H1 (cell line): ENCODE data around the gene ETF1. TPM values are rescaled to one million over a fixed set of nuclear protein-coding genes. Genes with fewer than 3 reads are reported as not detected.

Source experiments
- CTCF ChIA-PET: fragments of 300-600 bp; sonication (Branson Sonifier 250); formaldehyde crosslinking; loops from one replicate; lab custom pipeline; 2021; ENCODE audit not compliant: partially characterized antibody; lab: Charles Lee
- POLR2A ChIA-PET: fragments of 300-600 bp; sonication (Branson Sonifier 250); formaldehyde crosslinking; loops from one replicate; lab custom pipeline; 2021; ENCODE audit warnings: inconsistent platforms; ENCODE audit not compliant: partially characterized antibody; lab: Charles Lee
- DNase-seq, 2 experiments: peaks; one replicate each; pipeline versions ENCODE4 v3.0.0 to v3.0.0-alpha.2; 2010 to 2022; ENCODE audit warnings: low spot score in 2 of 2, low read depth in 1 of 2, mixed read lengths in 1 of 2
- FAIRE-seq: peaks from 2 replicates; lab custom pipeline; 2011; peaks lifted over from hg19 to GRCh38; lab: Jason Lieb, UNC
- H2AFZ ChIP-seq: 2 replicates; pipeline ENCODE4 v1.8.1; 2012; ENCODE audit warnings: low read length, inconsistent platforms
- H2AK5ac ChIP-seq: 2 replicates; pipeline ENCODE4 v1.6.1; 2013; ENCODE audit warnings: low read depth, low read length
- H2BK120ac ChIP-seq: replicated peaks from 2 replicates; pipeline ENCODE3; 2013; ENCODE audit warnings: low read depth, low read length, inconsistent platforms
- H2BK12ac ChIP-seq: 2 replicates; pipeline ENCODE4 v1.6.1; 2013; ENCODE audit warnings: low read depth, low read length
- H2BK15ac ChIP-seq: 2 replicates; pipeline ENCODE4 v1.6.1; 2013; ENCODE audit warnings: low read length
- H2BK20ac ChIP-seq: 2 replicates; pipeline ENCODE4 v1.6.1; 2013; ENCODE audit warnings: low read length
- H2BK5ac ChIP-seq: 2 replicates; pipeline ENCODE4 v1.6.1; 2013; ENCODE audit warnings: low read depth, low read length
- H3K14ac ChIP-seq: 2 replicates; pipeline ENCODE4 v1.6.1; 2013; ENCODE audit warnings: inconsistent platforms; ENCODE audit not compliant: insufficient read length
- H3K18ac ChIP-seq: 2 replicates; pipeline ENCODE4 v1.6.1; 2013; ENCODE audit warnings: low read length; ENCODE audit errors: extremely low read depth
- H3K23ac ChIP-seq: 2 replicates; pipeline ENCODE4 v1.6.1; 2013; ENCODE audit warnings: inconsistent platforms; ENCODE audit not compliant: insufficient read length
- H3K23me2 ChIP-seq: 2 replicates; pipeline ENCODE4 v1.6.1; 2013; ENCODE audit warnings: low read depth, low read length
- H3K27ac ChIP-seq: 2 replicates; pipeline ENCODE4 v1.6.1; 2011; ENCODE audit warnings: low read depth, low read length, inconsistent platforms
- H3K27me3 ChIP-seq, 4 experiments: replicated peaks in 1 of 4; 1 replicate in 1 of 4; 2 replicates in 3 of 4; pipeline versions ENCODE4 v1.6.1 to v1.8.1; 2011 to 2013; ENCODE audit warnings: low read length in 3 of 4, mild to moderate bottlenecking in 3 of 4, inconsistent platforms in 2 of 4, mixed read lengths in 2 of 4, moderate library complexity in 1 of 4; ENCODE audit not compliant: control insufficient read depth in 3 of 4, insufficient read depth in 3 of 4; ENCODE audit errors: extremely low read depth in 1 of 4
- H3K36me3 ChIP-seq, 4 experiments: 2 replicates each; pipeline versions ENCODE4 v1.6.1 to v1.8.1; 2011 to 2013; ENCODE audit warnings: mild to moderate bottlenecking in 4 of 4, low read length in 3 of 4, moderate library complexity in 2 of 4, control low read depth in 1 of 4, inconsistent platforms in 1 of 4; ENCODE audit not compliant: insufficient read depth in 4 of 4, control insufficient read depth in 2 of 4
- H3K4ac ChIP-seq: replicated peaks from 2 replicates; pipeline ENCODE3; 2013; ENCODE audit warnings: low read length, low read depth, mixed read lengths, inconsistent platforms; ENCODE audit not compliant: insufficient read length
- H3K4me1 ChIP-seq, 4 experiments: replicated peaks in 1 of 4; 1 replicate in 1 of 4; 2 replicates in 3 of 4; pipeline versions ENCODE4 v1.6.1 to v1.8.1; 2011 to 2013; ENCODE audit warnings: low read length in 3 of 4, inconsistent platforms in 2 of 4, mixed read lengths in 1 of 4; ENCODE audit not compliant: insufficient read depth in 4 of 4, control insufficient read depth in 3 of 4
- H3K4me2 ChIP-seq, 2 experiments: 2 replicates each; pipeline versions ENCODE4 v1.6.1 to v1.8.1; 2011 to 2013; ENCODE audit warnings: low read depth in 2 of 2, low read length in 2 of 2, control low read depth in 1 of 2, inconsistent platforms in 1 of 2, mild to moderate bottlenecking in 1 of 2; ENCODE audit not compliant: insufficient read depth in 1 of 2
- H3K4me3 ChIP-seq, 4 experiments: fragments of 200-600, 300-600 bp in 1 of 4; sonication (generic), shearing (Covaris generic), sonication (Bioruptor Twin) in 1 of 4; 2 replicates each; pipeline versions ENCODE4 v1.5.1 to v1.8.1; 2011 to 2016; ENCODE audit warnings: low read length in 4 of 4, low read depth in 3 of 4, control low read depth in 2 of 4, inconsistent platforms in 2 of 4, mild to moderate bottlenecking in 2 of 4, mixed read lengths in 1 of 4, moderate library complexity in 1 of 4; ENCODE audit not compliant: insufficient read depth in 2 of 4; ENCODE audit errors: extremely low read depth in 1 of 4
- H3K56ac ChIP-seq: replicated peaks from 2 replicates; pipeline ENCODE3; 2013; ENCODE audit warnings: low read depth, mild to moderate bottlenecking, mixed read lengths, low read length, inconsistent platforms; ENCODE audit not compliant: insufficient read length
- H3K79me1 ChIP-seq: 2 replicates; pipeline ENCODE4 v1.6.1; 2013; ENCODE audit warnings: low read depth, low read length, control low read depth
- H3K79me2 ChIP-seq, 2 experiments: 2 replicates each; pipeline versions ENCODE4 v1.6.1 to v1.8.1; 2012 to 2013; ENCODE audit warnings: low read length in 2 of 2, mild to moderate bottlenecking in 2 of 2, inconsistent platforms in 1 of 2; ENCODE audit not compliant: insufficient read depth in 2 of 2, control insufficient read depth in 1 of 2
- H3K9ac ChIP-seq, 4 experiments: replicated peaks in 1 of 4; 1 replicate in 1 of 4; 2 replicates in 3 of 4; pipeline versions ENCODE4 v1.6.1 to v1.8.1; 2011 to 2013; ENCODE audit warnings: low read depth in 3 of 4, low read length in 3 of 4, control low read depth in 2 of 4, mild to moderate bottlenecking in 2 of 4, moderate library complexity in 2 of 4, inconsistent platforms in 1 of 4; ENCODE audit errors: extremely low read depth in 1 of 4
- H3K9me3 ChIP-seq, 2 experiments: 2 replicates each; pipeline versions ENCODE4 v1.6.1 to v1.8.1; 2012 to 2013; ENCODE audit warnings: mild to moderate bottlenecking in 2 of 2, moderate library complexity in 2 of 2, control low read depth in 1 of 2, inconsistent platforms in 1 of 2, low read depth in 1 of 2, low read length in 1 of 2, mixed read lengths in 1 of 2; ENCODE audit not compliant: insufficient read depth in 2 of 2
- H4K20me1 ChIP-seq, 2 experiments: replicated peaks in 1 of 2; 2 replicates each; pipeline versions ENCODE3 to v1.8.1; 2011 to 2013; ENCODE audit warnings: inconsistent platforms in 2 of 2, low read length in 2 of 2, mild to moderate bottlenecking in 1 of 2; ENCODE audit not compliant: insufficient read depth in 2 of 2, control insufficient read depth in 1 of 2
- H4K5ac ChIP-seq: 2 replicates; pipeline ENCODE4 v1.6.1; 2013; ENCODE audit warnings: low read length, low read depth, mixed read lengths, inconsistent platforms; ENCODE audit not compliant: insufficient read length
- H4K8ac ChIP-seq: 2 replicates; pipeline ENCODE4 v1.8.0; 2013; ENCODE audit warnings: mild to moderate bottlenecking, moderate library complexity, low read length, inconsistent platforms; ENCODE audit not compliant: insufficient read depth; ENCODE audit errors: extremely low read depth
- H4K91ac ChIP-seq: replicated peaks from 2 replicates; pipeline ENCODE3; 2013; ENCODE audit warnings: low read length, mixed read lengths, inconsistent platforms; ENCODE audit not compliant: insufficient read length
- BRCA1 ChIP-seq: IDR thresholded peaks from 2 replicates; pipeline ENCODE4 v1.6.1; 2012; ENCODE audit warnings: low read depth, low read length, improper control_type of control experiment
- CBX8 ChIP-seq: fragments of 300-800, 300-1000 bp; sonication (generic); IDR thresholded peaks from 2 replicates; pipeline ENCODE4 v1.7.1; 2016; ENCODE audit warnings: low read depth, low read length, borderline replicate concordance
- CHD2 ChIP-seq: IDR thresholded peaks from 2 replicates; pipeline ENCODE4 v1.6.1; 2012; ENCODE audit warnings: low read length, improper control_type of control experiment
- HDAC2 ChIP-seq, 2 experiments: fragments of 300-600 bp in 1 of 2; sonication (generic) in 1 of 2; IDR thresholded peaks; 2 replicates each; pipeline ENCODE4 v1.6.1; 2011 to 2012; ENCODE audit warnings: low read depth in 2 of 2, low read length in 2 of 2, mild to moderate bottlenecking in 2 of 2, moderate library complexity in 2 of 2, borderline replicate concordance in 1 of 2, inconsistent platforms in 1 of 2
- MAX ChIP-seq: IDR thresholded peaks from 2 replicates; pipeline ENCODE4 v1.6.1; 2012; ENCODE audit warnings: inconsistent platforms
- NRF1 ChIP-seq: IDR thresholded peaks from 2 replicates; pipeline ENCODE4 v1.6.1; 2011; ENCODE audit warnings: mild to moderate bottlenecking, low read depth, low read length, improper control_type of control experiment
- POU5F1 ChIP-seq: IDR thresholded peaks from 2 replicates; pipeline ENCODE4 v1.6.1; 2011; ENCODE audit warnings: low read depth, mild to moderate bottlenecking, low read length, moderate library complexity
- SP1 ChIP-seq: IDR thresholded peaks from 2 replicates; pipeline ENCODE4 v1.6.1; 2011; ENCODE audit warnings: low read depth, low read length
- SUZ12 ChIP-seq: fragments of 200-600 bp; sonication (generic); IDR thresholded peaks from 2 replicates; pipeline ENCODE4 v1.6.1; 2012; ENCODE audit warnings: mild to moderate bottlenecking, inconsistent platforms, low read length, moderate library complexity, mixed read lengths
- TCF12 ChIP-seq: IDR thresholded peaks from 2 replicates; pipeline ENCODE4 v1.6.1; 2011; ENCODE audit warnings: low read depth, mild to moderate bottlenecking, low read length
- ZNF274 ChIP-seq: IDR thresholded peaks from 2 replicates; pipeline ENCODE4 v1.7.0; 2012; ENCODE audit warnings: low read length, borderline replicate concordance; ENCODE audit errors: extremely low read depth
- WGBS, 2 experiments: shearing (Covaris generic) in 1 of 2; methylation state at CpG; one replicate each; pipeline versions ENCODE4 v1.1.6 to v1.1.7; 2013 to 2015; ENCODE audit warnings: low lambda C conversion rate in 2 of 2, mixed read lengths in 2 of 2, inconsistent platforms in 1 of 2, low coverage in 1 of 2, missing lambda C conversion rate in 1 of 2; ENCODE audit not compliant: insufficient replicate concordance in 2 of 2, insufficient coverage in 1 of 2, insufficient read length in 1 of 2; ENCODE audit errors: extremely low coverage in 1 of 2, missing lambda C conversion rate in 1 of 2; 5-methylcytosine and 5-hydroxymethylcytosine counted together
- polyA plus RNA-seq, 7 experiments: library from polyadenylated mRNA; depleted of rRNA in 3 of 7; stranded (reverse) in 5 of 7; unstranded in 2 of 7; fragments of >200 nt in 5 of 7; fragments of 200-250 nt in 2 of 7; gene quantifications; 1 replicate in 5 of 7; 2 replicates in 1 of 7; 4 replicates in 1 of 7; pipeline versions ENCODE4 v1.2.1 to v1.2.3, GENCODE V29; 2011 to 2013; ENCODE audit warnings: missing spikeins in 2 of 7, mixed read lengths in 2 of 7
- total RNA-seq: library from RNA; stranded (reverse); fragmentation: NEBNext Ultra II Directional; extraction: Animal tissue kit (Norgen Biotek cat#: 25700); gene quantifications from 2 replicates; pipeline ENCODE4 v1.2.1, GENCODE V29; 2021

The ETF1 gene
- total and polyA plus RNA-seq, 2 of the 8 experiments (the other 6 are each of a cell fraction or from before 2014, with no cell fraction given), result 50.5 to 168 TPM

DNA sequence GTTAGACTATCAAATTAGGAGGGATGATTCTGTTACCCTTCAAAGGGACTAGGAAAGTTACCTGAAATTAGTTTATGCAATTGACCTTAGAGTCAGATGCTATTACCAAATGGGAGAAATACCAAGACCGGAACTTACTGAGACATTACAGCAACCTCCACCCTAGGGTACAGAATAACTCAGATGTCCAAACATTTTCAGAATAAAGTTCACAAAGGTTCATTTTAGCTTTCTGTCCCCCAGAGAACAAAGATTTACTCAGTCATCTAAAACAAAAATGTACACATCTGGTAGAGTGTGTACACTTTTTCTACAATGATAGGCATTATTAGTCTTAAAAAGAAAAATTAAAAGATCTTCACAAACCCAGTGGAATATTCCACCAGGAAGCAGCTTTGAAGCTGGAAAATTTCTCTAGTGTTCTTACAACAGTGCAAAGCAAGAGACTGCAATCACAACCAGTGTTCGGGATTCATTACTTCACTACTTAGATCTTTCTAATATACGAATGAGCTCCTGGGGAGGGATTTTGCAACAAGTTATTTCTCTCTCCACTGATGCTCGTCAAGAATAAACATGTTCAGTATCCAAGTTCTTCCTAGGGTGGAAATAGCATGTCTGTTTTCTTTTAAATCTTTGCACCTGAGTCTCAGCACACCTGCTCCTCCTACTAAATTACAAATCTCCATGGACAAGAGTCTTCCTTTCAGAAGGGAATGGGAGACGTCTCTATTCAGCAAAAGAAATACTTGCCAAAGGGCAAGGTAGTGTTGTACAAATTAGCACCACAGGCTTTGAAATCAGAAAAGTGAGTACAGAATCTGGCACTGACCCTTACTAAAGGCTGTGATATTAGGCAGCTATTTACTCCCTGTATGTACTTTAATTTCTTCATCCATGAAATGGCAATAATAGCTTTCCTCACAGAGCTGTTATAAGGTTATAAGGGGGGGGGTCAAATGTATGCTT is 8.8 kb downstream of the ETF1 start:
- 95% methylated on average over 5 of the region's 5 CpGs; no CpG with 5 or more reads in 1 of the 2 experiments for WGBS, 2 experiments
- Histone ChIP-seq H3K79me2 (peaks cover 54 to 94% of the 10 kb centered on the region in 2 experiments), H3K56ac (no peak overlapping the region), H2BK20ac (no peak overlapping the region), H4K91ac (no peak overlapping the region), H4K20me1 (peaks cover 19 to 21% of the 10 kb centered on the region in 2 experiments), H2BK5ac (no peak overlapping the region), H2BK12ac (no peak overlapping the region), H2AK5ac (no peak overlapping the region), H3K4me1 (peaks cover 0 to 8% (median 1%) of the 10 kb centered on the region in 4 experiments; a peak in 3 of 7 replicates), H3K23ac (no peak overlapping the region), H3K27ac (no peak overlapping the region), H3K18ac (no peak overlapping the region), H3K9ac (no peak overlapping the region), H2AFZ (no peak overlapping the region), H2BK15ac (no peak overlapping the region), H4K8ac (no peak overlapping the region), H3K23me2 (no peaks in the 10 kb centered on the region), H3K14ac (no peak overlapping the region), H3K4me3 (no peak overlapping the region), H4K5ac (no peak overlapping the region), H3K79me1 (peaks cover 4% of the 10 kb centered on the region; the same call in 1 of the 2 replicates), H3K4me2 (no peak overlapping the region), H2BK120ac (no peak overlapping the region), H3K36me3 (peaks cover 0 to 33% (median 6%) of the 10 kb centered on the region in 4 experiments; a peak in 6 of 8 replicates), H3K9me3 (no peaks in the 10 kb centered on the region), H3K27me3 (no peaks in the 10 kb centered on the region), H3K4ac (no peak overlapping the region)
- ChIA-PET POLR2A (interaction anchor here (0.6 to 7.5 kb wide), 13 partner anchors 7 to 196 kb away, joined by 3 to 106 read pairs (median 5); partner anchors contain the start of genes EGR1, ETF1, FAM53C and HSPA9), CTCF (interaction anchor here (1.1 to 1.6 kb wide), 4 partner anchors 14 to 85 kb away, joined by 3 to 8 read pairs (median 5); partner anchors contain the start of gene EGR1)
- no peak for DNase-seq
- FAIRE-seq, result no peak
- TF ChIP-seq NRF1 (no peak), CBX8 (no peak), ZNF274 (no peak), CHD2 (no peak), SUZ12 (no peak), SP1 (no peak), POU5F1 (no peak), BRCA1 (no peak), MAX (no peak), TCF12 (no peak), HDAC2 (IDR thresholded peaks at IDR 0.05; ENCODE audit: borderline replicate concordance in 1 of 2, low read depth in 2 of 2, low read length in 2 of 2) (no peak)
